Fibroblast of lung (primary cell): ENCODE results near the gene TTLL11. TPM values are rescaled to one million over a fixed set of nuclear protein-coding genes. Genes with fewer than 3 reads are reported as not detected.

Experiments
- DNase-seq, 2 donors: peaks; one replicate each; pipeline versions ENCODE4 v3.0.0 to v3.0.0-alpha.2; 2010; ENCODE audit warnings: low read depth in 2 of 2
- H2AFZ ChIP-seq: 2 replicates; pipeline ENCODE4 v1.5.1; 2012; ENCODE audit warnings: low read length, control low read depth, inconsistent platforms
- H3K27ac ChIP-seq: 2 replicates; pipeline ENCODE4 v1.5.1; 2011; ENCODE audit warnings: low read length, control low read depth; ENCODE audit not compliant: insufficient read depth
- H3K27me3 ChIP-seq: 2 replicates; pipeline ENCODE4 v1.5.1; 2011; ENCODE audit warnings: mild to moderate bottlenecking, low read length; ENCODE audit not compliant: control insufficient read depth, insufficient read depth
- H3K36me3 ChIP-seq: 2 replicates; pipeline ENCODE4 v1.5.1; 2011; ENCODE audit warnings: low read length; ENCODE audit not compliant: control insufficient read depth, insufficient read depth
- H3K4me1 ChIP-seq: 2 replicates; pipeline ENCODE4 v1.5.1; 2011; ENCODE audit warnings: low read length; ENCODE audit not compliant: control insufficient read depth, insufficient read depth; ENCODE audit errors: extremely low read depth
- H3K4me2 ChIP-seq: 2 replicates; pipeline ENCODE4 v1.5.1; 2011; ENCODE audit warnings: low read length, control low read depth; ENCODE audit not compliant: insufficient read depth; ENCODE audit errors: extremely low read depth
- H3K4me3 ChIP-seq, 4 experiments: fragments of 200-600 bp in 1 of 4; sonication (generic) in 1 of 4; replicated peaks in 1 of 4; 2 replicates each; pipeline ENCODE4 v1.5.1; 2011 to 2016; ENCODE audit warnings: low read length in 4 of 4, low read depth in 3 of 4, mild to moderate bottlenecking in 3 of 4, control low read depth in 2 of 4, inconsistent platforms in 1 of 4, mixed read lengths in 1 of 4; ENCODE audit not compliant: insufficient read depth in 1 of 4; ENCODE audit errors: control extremely low read depth in 1 of 4
- H3K79me2 ChIP-seq: 2 replicates; pipeline ENCODE4 v1.5.1; 2012; ENCODE audit warnings: mild to moderate bottlenecking, low read length, inconsistent platforms; ENCODE audit not compliant: control insufficient read depth, insufficient read depth
- H3K9ac ChIP-seq: 2 replicates; pipeline ENCODE4 v1.5.1; 2011; ENCODE audit warnings: mild to moderate bottlenecking, low read length, control low read depth; ENCODE audit not compliant: insufficient read depth
- H3K9me3 ChIP-seq: 2 replicates; pipeline ENCODE4 v1.5.1; 2012; ENCODE audit warnings: low read depth, low read length; ENCODE audit not compliant: control insufficient read depth, insufficient read depth
- H4K20me1 ChIP-seq: 2 replicates; pipeline ENCODE4 v1.5.1; 2011; ENCODE audit warnings: low read length; ENCODE audit not compliant: control insufficient read depth, insufficient read depth; ENCODE audit errors: extremely low read depth
- EZH2 ChIP-seq: IDR thresholded peaks from 2 replicates; pipeline ENCODE4 v1.5.1; 2012; ENCODE audit warnings: low read length, control low read depth, mild to moderate bottlenecking; ENCODE audit errors: missing control alignments
- polyA plus RNA-seq, 2 donors: library from polyadenylated mRNA; depleted of rRNA in 1 of 2; stranded (reverse) in 1 of 2; unstranded in 1 of 2; fragments of >200 nt; gene quantifications; 2 replicates each; pipeline ENCODE4 v1.2.1, GENCODE V29; 2011 to 2012; ENCODE audit warnings: missing spikeins in 1 of 2
- total RNA-seq: library from RNA; depleted of rRNA; stranded (reverse); fragments of >200 nt; gene quantifications from 2 replicates; pipeline ENCODE4 v1.2.1, GENCODE V29; 2014
- TF ChIP-seq, protein P1 (sequence below), 2 donors: IDR thresholded peaks in 1 of 2; conservative IDR thresholded peaks in 1 of 2; 1 replicate in 1 of 2; 2 replicates in 1 of 2; pipeline ENCODE4 v1.5.1; 2011 to 2012; ENCODE audit warnings: low read length in 2 of 2, control low read depth in 1 of 2, inconsistent platforms in 1 of 2, low read depth in 1 of 2, mild to moderate bottlenecking in 1 of 2

The TTLL11 gene
- total and polyA plus RNA-seq, 2 donors (not counting 1 experiment from before 2014, with no cell fraction given): 3.9 to 4.8 TPM

DNA sequence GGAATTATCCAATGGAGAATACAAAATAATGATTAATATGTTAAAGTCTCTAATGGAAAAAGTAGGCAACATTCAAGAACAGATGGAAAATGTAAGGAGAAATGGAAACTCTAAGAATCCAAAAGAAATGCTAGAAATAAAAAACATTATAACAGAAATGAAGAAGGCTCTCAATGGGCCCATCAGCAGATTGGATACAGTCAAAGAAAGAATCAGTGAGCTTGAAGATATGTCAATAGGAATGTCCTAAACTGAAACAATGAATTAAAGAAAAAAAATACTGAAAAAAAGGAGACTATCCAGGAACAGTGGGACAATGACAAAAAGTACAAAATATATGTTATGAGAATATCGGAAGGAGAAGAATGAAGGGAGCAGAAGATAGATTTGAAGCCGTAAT lies 248.5 kb downstream of the TTLL11 start:
- no peaks in the 10 kb centered on the region for H3K9me3 ChIP-seq
- no peaks in the 10 kb centered on the region for H4K20me1 ChIP-seq
- H3K79me2 ChIP-seq: no peaks in the 10 kb centered on the region
- no peak overlapping the region for H3K27ac ChIP-seq
- no peak overlapping the region for H3K4me3 ChIP-seq
- TF ChIP-seq EZH2: no peak
- TF ChIP-seq, protein P1, sequence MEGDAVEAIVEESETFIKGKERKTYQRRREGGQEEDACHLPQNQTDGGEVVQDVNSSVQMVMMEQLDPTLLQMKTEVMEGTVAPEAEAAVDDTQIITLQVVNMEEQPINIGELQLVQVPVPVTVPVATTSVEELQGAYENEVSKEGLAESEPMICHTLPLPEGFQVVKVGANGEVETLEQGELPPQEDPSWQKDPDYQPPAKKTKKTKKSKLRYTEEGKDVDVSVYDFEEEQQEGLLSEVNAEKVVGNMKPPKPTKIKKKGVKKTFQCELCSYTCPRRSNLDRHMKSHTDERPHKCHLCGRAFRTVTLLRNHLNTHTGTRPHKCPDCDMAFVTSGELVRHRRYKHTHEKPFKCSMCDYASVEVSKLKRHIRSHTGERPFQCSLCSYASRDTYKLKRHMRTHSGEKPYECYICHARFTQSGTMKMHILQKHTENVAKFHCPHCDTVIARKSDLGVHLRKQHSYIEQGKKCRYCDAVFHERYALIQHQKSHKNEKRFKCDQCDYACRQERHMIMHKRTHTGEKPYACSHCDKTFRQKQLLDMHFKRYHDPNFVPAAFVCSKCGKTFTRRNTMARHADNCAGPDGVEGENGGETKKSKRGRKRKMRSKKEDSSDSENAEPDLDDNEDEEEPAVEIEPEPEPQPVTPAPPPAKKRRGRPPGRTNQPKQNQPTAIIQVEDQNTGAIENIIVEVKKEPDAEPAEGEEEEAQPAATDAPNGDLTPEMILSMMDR (conservative IDR thresholded peaks at IDR 0.05 in 1 of 2, IDR thresholded peaks at IDR 0.05 in 1 of 2; ENCODE audit: low read depth in 1 of 2, low read length in 2 of 2): no peak
- H3K4me2 ChIP-seq: no peak overlapping the region
- H3K4me1 ChIP-seq: no peaks in the 10 kb centered on the region
- H2AFZ ChIP-seq: no peak overlapping the region
- H3K27me3 ChIP-seq: no peaks in the 10 kb centered on the region
- H3K36me3 ChIP-seq: no peaks in the 10 kb centered on the region
- no peak for DNase-seq
- no peak overlapping the region for H3K9ac ChIP-seq

DNA sequence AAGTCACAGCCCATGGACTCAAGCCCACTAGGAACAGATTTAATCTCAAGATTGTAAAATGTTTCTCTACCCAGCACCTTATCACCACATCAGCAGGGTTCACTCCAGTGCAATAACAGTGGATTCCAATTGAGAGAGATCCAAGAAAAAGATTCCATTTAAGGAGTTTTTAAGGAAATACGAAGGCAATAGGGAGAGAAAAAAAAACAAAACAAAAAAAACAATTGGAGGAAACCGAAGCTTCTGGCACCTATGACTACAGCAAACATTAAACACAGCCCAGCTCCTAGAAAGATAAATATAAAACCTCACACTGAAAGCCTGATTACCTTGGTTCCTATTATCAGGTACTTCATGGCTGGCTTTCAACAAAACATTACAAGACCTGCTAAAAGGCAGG lies 249.0 kb downstream of the TTLL11 start:
- no peak overlapping the region for H3K9ac ChIP-seq

GRCh38 chr9:121842612-121842978 lies 250.5 kb downstream of the TTLL11 start:
- no peak for TF ChIP-seq EZH2
- TF ChIP-seq, protein P1 (conservative IDR thresholded peaks at IDR 0.05 in 1 of 2, IDR thresholded peaks at IDR 0.05 in 1 of 2; ENCODE audit: low read depth in 1 of 2, low read length in 2 of 2): no peak
- Histone ChIP-seq H3K4me1 (no peaks in the 10 kb centered on the region), H3K79me2 (no peaks in the 10 kb centered on the region), H3K4me2 (no peak overlapping the region), H3K9ac (no peak overlapping the region), H2AFZ (no peak overlapping the region), H3K36me3 (no peaks in the 10 kb centered on the region), H3K4me3 (no peak overlapping the region), H3K27me3 (no peaks in the 10 kb centered on the region), H3K9me3 (no peaks in the 10 kb centered on the region), H3K27ac (no peak overlapping the region), H4K20me1 (no peaks in the 10 kb centered on the region)
- DNase-seq: peak in 1 of 2 donors; percentile 71

More for the DNA sequence above, 249.0 kb downstream of the TTLL11 start:
- TF ChIP-seq, protein P1 (conservative IDR thresholded peaks at IDR 0.05 in 1 of 2, IDR thresholded peaks at IDR 0.05 in 1 of 2; ENCODE audit: low read depth in 1 of 2, low read length in 2 of 2): no peak
- no peak for TF ChIP-seq EZH2
- no peaks in the 10 kb centered on the region for H4K20me1 ChIP-seq
- H3K9me3 ChIP-seq: no peaks in the 10 kb centered on the region
- DNase-seq: peak in 1 of 2 donors; percentile 40
- H3K4me3 ChIP-seq: no peak overlapping the region
- no peaks in the 10 kb centered on the region for H3K27me3 ChIP-seq
- no peaks in the 10 kb centered on the region for H3K79me2 ChIP-seq
- H3K4me2 ChIP-seq: no peak overlapping the region
- no peaks in the 10 kb centered on the region for H3K36me3 ChIP-seq
- H3K4me1 ChIP-seq: no peaks in the 10 kb centered on the region
- H2AFZ ChIP-seq: no peak overlapping the region
- H3K27ac ChIP-seq: no peak overlapping the region
